Ovary (tissue), 3 donors: ENCODE measurements around the gene AMACR.

Experiments used
- CTCF ChIP-seq, 3 donors: fragments of 450-650 bp in 2 of 3; fragments of 200-600 bp in 1 of 3; IDR thresholded peaks; one replicate each; pipeline versions ENCODE4 v1.5.1 to v1.8.0; 2016 to 2022; ENCODE audit warnings: antibody characterized with exemption in 3 of 3, mild to moderate bottlenecking in 1 of 3
- POLR2A ChIP-seq: fragments of 450-650 bp; IDR thresholded peaks from one replicate; pipeline ENCODE4 v1.6.1; 2017; ENCODE audit warnings: antibody characterized with exemption, mild to moderate bottlenecking, moderate library complexity
- donor health status: DM: no; HTN: no; CAD: no.

GRCh38 chr5:34020726-34021125 lies 12.9 kb upstream of the AMACR start:
- no peak for TF ChIP-seq POLR2A
- TF ChIP-seq CTCF (IDR thresholded peaks at IDR 0.05): no peak
